Measurements from ENCODE around the gene RASD2.
A peak's percentile ranks its signal among the peaks of the same experiment; 100 is the strongest.
"Not testable (repeated sequence)": the region's sequence is repeated elsewhere in the genome, so short reads cannot be mapped to it uniquely, and the experiment has no call there.

RASD2 gene, protein sequence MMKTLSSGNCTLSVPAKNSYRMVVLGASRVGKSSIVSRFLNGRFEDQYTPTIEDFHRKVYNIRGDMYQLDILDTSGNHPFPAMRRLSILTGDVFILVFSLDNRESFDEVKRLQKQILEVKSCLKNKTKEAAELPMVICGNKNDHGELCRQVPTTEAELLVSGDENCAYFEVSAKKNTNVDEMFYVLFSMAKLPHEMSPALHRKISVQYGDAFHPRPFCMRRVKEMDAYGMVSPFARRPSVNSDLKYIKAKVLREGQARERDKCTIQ

DNA sequence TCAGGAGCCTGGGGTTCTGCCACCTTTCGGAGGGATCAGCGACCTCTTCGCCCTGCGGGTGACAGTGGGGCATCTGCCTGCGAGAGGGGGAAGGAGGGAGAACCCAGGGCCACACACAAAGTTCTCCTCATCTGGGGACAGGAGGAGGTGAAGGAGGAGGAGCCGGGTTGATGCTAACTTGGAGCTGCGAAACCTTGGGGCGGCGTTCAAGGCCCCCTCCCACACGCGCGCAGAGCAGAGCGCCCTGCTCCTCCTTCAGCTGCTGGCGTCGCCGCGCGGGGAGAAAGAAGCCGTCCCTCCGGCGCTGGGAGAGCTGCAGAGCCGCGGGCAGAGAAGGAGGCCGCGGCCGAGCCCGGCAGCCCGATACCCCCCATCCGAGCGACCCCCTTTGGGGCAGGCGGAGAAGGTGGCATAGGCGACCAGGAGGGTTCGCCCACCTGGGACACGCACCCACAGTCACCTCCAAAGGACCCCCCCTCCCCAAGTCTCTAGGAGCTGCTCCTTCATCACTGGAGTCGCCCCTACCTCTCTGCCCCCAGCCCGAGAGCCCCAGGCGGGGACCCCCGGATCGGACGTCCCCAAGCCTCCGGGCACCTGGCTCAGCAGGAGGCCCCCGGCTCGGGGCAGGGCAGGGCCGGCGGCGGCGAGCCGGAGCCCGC lies at the start of gene RASD2:
RASD2 (plus strand) TSS at position 237 of the 659 bp plus-strand sequence. CDS start 5,979 bp downstream, outside the sequence.
- Mint-ChIP-seq H3K9me3 (no peaks in the 10 kb centered on the region), H3K27me3 (peaks cover 61% of the 10 kb centered on the region), H3K27ac (no peak within 1 kb of the TSS), H3K36me3 (no peaks in the 10 kb centered on the region), H3K4me1 (peaks cover 17% of the 10 kb centered on the region), H3K4me3 (peak within 1 kb of the TSS; percentile 69)
- peak; percentile 58 for ATAC-seq

DNA sequence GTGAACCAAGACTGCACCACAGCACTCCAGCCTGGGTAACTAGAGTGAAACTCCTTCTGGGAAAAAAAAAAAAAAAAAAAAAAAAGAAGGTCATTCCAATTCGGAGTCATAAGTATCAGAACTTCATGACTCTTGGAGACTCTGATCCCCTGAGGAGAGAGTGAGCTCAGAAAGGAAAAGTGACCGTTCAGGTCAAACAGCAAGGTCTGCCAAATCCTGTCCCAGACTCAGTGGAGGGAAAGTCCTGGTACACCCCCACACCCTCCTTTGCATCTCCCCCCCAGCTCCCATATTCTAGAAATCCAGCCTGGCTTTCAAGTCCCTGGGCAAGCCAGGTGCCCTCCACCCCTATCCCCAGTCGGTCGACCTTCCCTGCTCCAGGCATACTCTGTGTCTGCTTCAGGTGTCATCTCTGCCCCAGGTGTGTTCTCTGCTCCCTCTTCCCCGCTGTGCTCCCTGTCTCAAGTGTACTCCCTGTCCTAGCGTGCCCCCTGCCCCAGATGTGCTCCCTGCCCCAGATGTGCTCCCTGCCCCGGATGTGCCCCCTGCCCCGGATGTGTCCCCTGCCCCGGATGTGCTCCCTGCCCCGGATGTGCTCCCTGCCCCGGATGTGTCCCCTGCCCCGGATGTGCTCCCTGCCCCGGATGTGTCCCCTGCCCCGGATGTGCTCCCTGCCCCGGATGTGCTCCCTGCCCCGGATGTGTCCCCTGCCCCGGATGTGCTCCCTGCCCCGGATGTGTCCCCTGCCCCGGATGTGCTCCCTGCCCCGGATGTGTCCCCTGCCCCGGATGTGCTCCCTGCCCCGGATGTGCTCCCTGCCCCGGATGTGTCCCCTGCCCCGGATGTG lies 49.3 kb upstream of the RASD2 start:
- ATAC-seq, H3K4me3 Mint-ChIP-seq, H3K4me1 Mint-ChIP-seq, H3K9me3 Mint-ChIP-seq, H3K27ac Mint-ChIP-seq, H3K36me3 Mint-ChIP-seq: not testable (repeated sequence)
- peaks cover 91% of the 10 kb centered on the region for H3K27me3 Mint-ChIP-seq

DNA sequence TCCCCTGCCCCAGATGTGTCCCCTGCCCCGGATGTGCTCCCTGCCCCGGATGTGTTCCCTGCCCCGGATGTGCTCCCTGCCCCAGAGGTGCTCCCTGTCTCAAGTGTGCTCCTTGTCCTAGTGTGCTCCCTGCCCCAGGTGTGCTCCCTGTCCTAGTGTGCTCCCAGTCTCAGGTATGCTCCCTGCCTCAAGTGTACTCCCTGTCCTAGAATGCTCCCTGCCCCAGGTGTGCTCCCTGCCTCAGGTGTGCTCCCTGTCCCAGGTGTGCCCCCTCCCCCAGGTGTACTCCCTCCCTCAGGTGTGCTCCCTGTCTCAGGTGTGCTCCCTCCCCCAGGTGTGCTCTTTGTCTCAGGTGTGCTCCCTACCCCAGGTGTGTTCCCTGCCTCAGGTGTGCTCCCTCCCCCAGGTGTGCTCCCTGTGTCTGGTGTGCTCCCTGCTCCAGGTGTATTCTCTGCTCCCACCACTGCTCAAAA lies 48.7 kb upstream of the RASD2 start:
- ATAC-seq = no peak
- Mint-ChIP-seq H3K27ac (no peak overlapping the region), H3K9me3 (no peaks in the 10 kb centered on the region), H3K27me3 (peaks cover 90% of the 10 kb centered on the region), H3K4me3 (no peak overlapping the region), H3K4me1 (no peaks in the 10 kb centered on the region), H3K36me3 (no peaks in the 10 kb centered on the region)

DNA sequence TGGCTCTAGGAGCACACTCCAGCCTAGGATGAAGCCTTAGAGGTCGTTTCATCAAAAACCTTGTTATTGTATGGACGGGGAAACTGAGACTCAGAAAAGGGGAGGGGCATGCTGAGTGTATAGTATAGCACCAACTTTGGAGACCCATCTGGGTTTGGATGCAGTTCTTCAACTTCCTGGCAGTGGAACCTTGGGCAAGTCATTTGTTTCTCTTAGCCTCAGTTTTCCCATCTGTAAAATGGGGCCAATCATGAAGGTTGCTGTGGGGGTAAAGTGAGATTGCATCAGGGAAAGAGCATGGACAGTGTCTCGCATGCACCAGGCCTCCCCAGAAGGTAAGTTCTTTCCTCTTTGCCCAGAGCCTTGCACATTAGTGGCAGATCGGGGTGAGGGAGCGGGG lies 47.6 kb upstream of the RASD2 start:
- Mint-ChIP-seq H3K36me3 (no peaks in the 10 kb centered on the region), H3K27me3 (peaks cover 88% of the 10 kb centered on the region), H3K27ac (no peak overlapping the region), H3K9me3 (no peaks in the 10 kb centered on the region), H3K4me3 (no peak overlapping the region), H3K4me1 (no peaks in the 10 kb centered on the region)
- no peak for ATAC-seq

DNA sequence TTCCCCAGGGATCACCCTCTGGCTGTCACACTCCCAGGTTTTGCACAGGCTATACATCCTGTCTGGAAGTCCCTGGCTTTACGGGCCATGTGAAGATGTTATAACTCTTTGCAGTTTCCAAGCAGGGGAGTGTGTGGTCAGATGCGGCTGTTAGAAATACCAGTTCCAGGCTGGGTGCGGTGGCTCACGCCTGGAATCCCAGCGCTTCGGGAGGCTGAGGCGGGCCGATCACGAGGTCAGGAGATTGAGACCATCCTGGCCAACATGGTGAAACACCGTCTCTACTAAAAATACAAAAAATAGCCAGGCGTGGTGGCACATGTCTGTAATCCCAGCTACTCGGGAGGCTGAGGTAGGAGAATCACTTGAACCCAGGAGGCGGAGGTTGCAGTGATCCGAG lies 44.9 kb upstream of the RASD2 start:
- not testable (repeated sequence) for H3K9me3 Mint-ChIP-seq, H3K36me3 Mint-ChIP-seq, H3K27ac Mint-ChIP-seq, H3K4me3 Mint-ChIP-seq, ATAC-seq, H3K4me1 Mint-ChIP-seq
- H3K27me3 Mint-ChIP-seq = peaks cover 92% of the 10 kb centered on the region

DNA sequence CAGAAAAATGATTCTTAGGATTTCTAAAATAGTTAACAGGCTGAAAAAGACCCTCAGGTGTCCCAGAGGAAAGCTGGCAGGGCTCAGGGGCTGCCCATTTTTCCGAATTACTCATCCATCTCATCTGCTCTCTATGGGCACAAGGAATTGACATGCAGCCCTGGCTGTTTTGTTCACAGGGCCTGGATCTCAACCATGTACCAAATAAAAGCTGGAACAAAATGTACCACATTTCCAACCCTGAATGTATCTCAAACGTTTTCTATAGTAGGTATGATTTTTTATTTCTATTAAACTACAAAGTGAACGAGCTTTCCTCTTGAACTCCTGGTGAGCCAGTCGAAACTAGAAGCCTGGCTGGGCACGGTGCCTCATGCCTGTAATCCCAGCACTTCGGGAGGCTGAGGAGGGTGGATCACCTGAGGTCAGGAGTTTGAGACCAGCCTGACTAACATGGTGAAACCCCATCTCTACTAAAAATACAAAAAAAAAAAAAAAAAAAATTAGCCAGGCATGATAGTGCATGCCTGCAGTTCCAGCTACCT lies 43.8 kb upstream of the RASD2 start:
- Mint-ChIP-seq H3K27ac (no peak overlapping the region), H3K9me3 (no peaks in the 10 kb centered on the region), H3K27me3 (peaks cover 82% of the 10 kb centered on the region), H3K36me3 (no peaks in the 10 kb centered on the region), H3K4me1 (no peaks in the 10 kb centered on the region), H3K4me3 (no peak overlapping the region)
- ATAC-seq = no peak

DNA sequence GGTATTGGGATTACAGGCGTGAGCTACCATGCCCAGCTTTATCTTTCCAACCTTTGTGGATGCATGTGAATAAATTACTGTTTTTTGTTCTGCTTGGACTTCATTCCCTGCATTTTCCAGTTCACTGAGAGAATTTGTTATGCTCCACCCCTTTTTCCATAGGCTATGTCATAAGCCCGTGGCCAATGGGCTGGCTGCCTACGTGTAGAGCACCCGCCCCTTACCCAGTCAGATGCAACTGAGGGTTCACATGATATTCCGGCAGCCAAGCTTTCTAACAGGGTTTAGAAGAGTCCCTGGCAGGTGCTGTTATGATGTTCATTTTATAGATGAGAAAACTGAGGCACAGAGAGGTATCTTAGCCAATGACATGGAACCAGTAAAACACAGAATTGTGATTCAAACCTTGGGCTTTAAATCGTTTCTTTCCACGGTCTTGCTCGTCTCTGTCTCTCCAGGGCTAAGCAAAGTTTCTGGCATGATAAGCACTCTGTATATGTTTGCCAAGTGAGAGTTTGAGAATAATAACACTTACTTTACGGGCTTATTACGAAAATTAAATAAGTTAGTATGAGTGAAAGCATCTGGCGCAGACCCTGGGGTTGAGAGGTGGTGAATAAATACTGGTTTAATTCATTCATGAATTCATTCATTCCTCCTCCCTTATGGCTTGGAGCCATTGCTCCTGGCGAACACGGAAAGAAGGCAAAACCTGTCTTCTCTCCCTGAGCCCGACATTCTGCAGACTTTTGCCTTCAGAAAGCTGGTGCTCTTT lies 42.4 kb upstream of the RASD2 start:
- no peak for ATAC-seq
- Mint-ChIP-seq H3K27ac (no peak overlapping the region), H3K36me3 (no peaks in the 10 kb centered on the region), H3K9me3 (no peaks in the 10 kb centered on the region), H3K27me3 (peaks cover 68% of the 10 kb centered on the region), H3K4me3 (no peak overlapping the region), H3K4me1 (no peaks in the 10 kb centered on the region)

DNA sequence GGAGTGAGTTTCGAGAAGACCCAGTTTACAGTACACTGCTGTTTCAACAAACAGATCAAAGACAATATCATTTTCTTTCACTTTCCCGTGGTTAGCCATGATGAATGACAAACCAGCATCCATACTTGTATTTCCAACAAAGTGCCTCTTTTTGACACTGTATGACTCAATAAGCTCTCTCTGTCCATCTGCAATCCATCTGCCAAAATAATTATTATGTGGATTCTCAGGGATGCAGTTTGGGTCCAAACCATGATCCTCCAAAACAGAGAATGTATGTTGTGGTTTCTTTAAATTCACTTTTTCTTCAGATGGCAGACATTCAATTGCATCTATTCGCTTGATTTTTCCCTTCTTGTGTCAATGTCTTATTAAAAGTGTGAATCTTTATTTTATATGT lies 37.8 kb upstream of the RASD2 start:
- H3K27me3 Mint-ChIP-seq = peaks cover 29% of the 10 kb centered on the region
- no peaks in the 10 kb centered on the region for H3K36me3 Mint-ChIP-seq
- H3K4me1 Mint-ChIP-seq = no peaks in the 10 kb centered on the region
- H3K27ac Mint-ChIP-seq = no peak overlapping the region
- no peak overlapping the region for H3K4me3 Mint-ChIP-seq
- no peaks in the 10 kb centered on the region for H3K9me3 Mint-ChIP-seq
- no peak for ATAC-seq

DNA sequence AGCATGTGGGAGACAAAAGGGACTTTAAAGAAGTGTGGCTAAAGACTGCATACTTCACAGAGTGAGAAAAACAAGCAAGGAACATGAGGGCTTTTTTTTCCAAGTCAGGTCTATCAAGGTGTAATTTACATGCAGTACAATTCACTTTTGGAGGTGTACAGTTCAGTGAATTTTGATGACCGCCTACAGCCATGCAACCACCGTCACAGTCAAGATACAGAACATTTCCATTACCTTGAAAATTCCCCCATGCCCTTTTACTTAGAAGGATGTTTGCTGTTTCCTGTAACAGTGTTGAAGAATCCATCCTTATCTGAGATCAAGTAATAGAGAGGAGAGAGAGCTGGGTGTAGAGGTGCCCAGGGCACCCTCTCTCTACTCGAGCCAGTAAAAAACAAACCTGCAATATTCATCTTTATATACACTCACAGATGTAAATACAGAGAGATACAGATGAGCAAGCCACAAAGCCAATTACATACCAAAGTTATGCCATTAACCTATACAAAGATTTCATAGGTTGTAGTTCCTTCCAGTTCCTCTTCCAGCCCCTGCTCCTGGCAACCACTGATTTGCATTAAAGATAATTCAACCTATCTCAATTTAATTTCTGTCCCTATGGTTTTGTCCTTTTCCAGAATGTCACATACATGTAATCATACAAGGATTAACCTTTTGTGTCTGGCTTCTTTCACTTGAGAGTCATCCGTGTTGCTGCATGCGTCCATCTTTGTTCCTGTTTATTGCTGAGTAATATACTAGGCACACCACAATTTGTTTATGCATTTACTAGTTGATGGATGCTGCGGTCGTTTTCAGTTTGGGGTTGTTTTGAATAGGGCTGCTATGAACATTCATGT lies 35.0 kb upstream of the RASD2 start:
- Mint-ChIP-seq H3K36me3 (no peaks in the 10 kb centered on the region), H3K9me3 (peaks cover 3% of the 10 kb centered on the region), H3K4me3 (no peak overlapping the region), H3K27ac (no peak overlapping the region), H3K4me1 (no peaks in the 10 kb centered on the region), H3K27me3 (peaks cover 26% of the 10 kb centered on the region)
- peak; percentile 68 for ATAC-seq

DNA sequence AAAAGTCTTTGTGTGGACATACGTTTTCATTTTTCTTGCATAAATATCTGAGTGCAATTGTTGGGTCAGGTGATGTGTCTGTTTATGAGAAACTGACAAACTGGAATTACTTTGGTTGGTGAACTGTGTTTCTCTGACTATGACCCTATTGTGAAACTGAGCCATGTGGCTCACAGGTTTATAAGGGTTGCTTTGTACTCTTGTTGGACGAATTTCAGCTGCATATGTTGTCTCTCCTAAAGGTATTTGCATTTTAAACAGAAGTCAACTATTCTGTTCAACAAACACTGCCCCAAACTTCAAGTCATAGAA lies 34.4 kb upstream of the RASD2 start:
- no peak overlapping the region for H3K27ac Mint-ChIP-seq

DNA sequence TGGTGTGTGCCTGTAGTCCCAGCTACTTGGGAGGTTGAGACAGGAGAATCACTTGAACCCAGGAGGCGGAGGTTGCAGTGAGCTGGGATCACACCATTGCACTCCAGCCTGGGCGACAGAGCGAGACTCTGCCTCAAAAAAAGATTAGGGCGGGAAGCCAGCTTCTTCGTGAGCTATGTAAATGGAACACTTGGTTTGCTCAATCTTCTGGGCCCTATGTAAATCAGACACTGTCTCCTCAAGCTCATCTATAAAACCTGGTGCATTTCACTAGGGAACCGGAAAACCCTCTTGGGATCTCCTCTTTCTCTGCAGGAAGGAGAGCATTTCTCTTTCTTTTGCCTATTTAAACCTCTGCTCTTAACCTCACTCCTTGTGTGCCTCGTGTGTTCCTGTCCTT lies 32.8 kb upstream of the RASD2 start:
- H3K9me3 Mint-ChIP-seq, H3K27ac Mint-ChIP-seq, ATAC-seq: not testable (repeated sequence)

More for the DNA sequence above, 34.4 kb upstream of the RASD2 start:
- H3K4me3 Mint-ChIP-seq = no peak overlapping the region
- H3K9me3 Mint-ChIP-seq = peaks cover 3% of the 10 kb centered on the region
- peaks cover 26% of the 10 kb centered on the region for H3K27me3 Mint-ChIP-seq
- H3K4me1 Mint-ChIP-seq = no peaks in the 10 kb centered on the region
- no peak for ATAC-seq
- no peaks in the 10 kb centered on the region for H3K36me3 Mint-ChIP-seq

DNA sequence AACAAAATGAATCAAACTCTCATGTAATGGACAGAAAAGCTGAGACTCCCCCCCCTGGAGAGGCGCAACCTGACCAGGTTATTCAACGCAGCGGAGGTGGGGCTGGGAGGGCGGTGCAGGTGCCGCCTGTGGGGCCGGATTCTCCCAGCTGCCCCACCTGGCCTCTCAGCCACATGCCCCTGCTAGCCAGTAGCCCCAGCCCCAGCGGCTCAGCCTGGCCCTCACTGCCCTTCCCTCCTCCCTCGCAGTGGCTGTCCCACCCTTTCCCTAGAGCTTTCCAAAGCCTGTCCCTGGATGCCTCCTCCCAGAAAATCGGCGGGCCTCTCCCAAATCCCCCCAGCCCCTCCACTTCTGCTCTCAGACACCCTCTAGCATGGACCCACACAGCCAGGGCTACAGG lies 31.2 kb upstream of the RASD2 start:
- H3K27ac Mint-ChIP-seq = no peak overlapping the region
- H3K9me3 Mint-ChIP-seq = peaks cover 3% of the 10 kb centered on the region
- peaks cover 37% of the 10 kb centered on the region for H3K27me3 Mint-ChIP-seq
- H3K4me3 Mint-ChIP-seq = no peak overlapping the region
- ATAC-seq = no peak
- no peaks in the 10 kb centered on the region for H3K36me3 Mint-ChIP-seq
- H3K4me1 Mint-ChIP-seq = no peaks in the 10 kb centered on the region

More for the DNA sequence above, 32.8 kb upstream of the RASD2 start:
- H3K27me3 Mint-ChIP-seq = peaks cover 26% of the 10 kb centered on the region
- not testable (repeated sequence) for H3K4me1 Mint-ChIP-seq, H3K36me3 Mint-ChIP-seq, H3K4me3 Mint-ChIP-seq

DNA sequence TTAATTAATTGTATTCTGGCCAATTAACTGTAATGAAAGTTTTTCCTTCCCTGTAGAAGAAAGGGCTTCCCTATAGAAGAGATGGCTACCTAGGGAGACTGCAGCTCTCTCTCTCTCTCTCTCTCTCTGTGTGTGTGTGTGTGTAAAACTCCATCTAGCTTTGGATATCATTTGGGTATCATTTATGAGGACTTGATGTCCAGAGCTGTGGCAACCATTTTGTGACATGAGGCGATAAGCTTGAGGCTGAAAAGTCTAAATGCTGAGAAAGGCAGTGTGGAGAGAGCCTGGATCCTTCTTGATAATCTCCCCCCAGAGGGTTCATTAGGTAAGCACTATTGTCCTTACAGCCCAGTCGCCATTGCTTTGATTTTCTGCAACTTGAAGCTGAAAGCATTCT lies 30.7 kb upstream of the RASD2 start:
- H3K4me3 Mint-ChIP-seq = no peak overlapping the region
- no peaks in the 10 kb centered on the region for H3K36me3 Mint-ChIP-seq
- peaks cover 3% of the 10 kb centered on the region for H3K9me3 Mint-ChIP-seq
- no peak overlapping the region for H3K27ac Mint-ChIP-seq
- no peaks in the 10 kb centered on the region for H3K4me1 Mint-ChIP-seq
- ATAC-seq = no peak
- H3K27me3 Mint-ChIP-seq = peaks cover 37% of the 10 kb centered on the region

DNA sequence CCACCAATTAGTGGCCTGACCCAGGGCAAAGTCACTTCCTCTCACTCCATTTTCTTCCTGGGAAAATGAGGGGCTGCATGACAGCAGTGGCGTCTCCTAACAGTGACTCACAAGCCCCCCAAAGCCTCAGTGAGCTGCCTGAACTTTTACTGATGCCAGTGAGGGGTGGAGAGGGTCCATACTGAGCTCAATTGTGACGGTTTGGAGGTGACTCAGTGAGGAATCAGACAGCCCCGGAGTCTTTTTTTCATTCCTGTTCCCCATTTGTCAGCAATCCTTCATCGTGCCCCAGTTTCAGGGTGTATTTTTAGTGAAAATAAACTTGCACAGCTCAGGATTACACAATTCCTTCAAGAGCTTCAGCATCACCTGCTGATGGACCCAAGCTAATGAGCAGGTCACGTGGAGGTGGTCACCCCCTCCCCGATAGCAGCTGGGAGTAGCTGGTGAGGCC lies 30.1 kb upstream of the RASD2 start:
- Mint-ChIP-seq H3K27me3 (peaks cover 40% of the 10 kb centered on the region), H3K9me3 (peaks cover 3% of the 10 kb centered on the region), H3K4me1 (no peaks in the 10 kb centered on the region), H3K36me3 (no peaks in the 10 kb centered on the region), H3K27ac (no peak overlapping the region), H3K4me3 (no peak overlapping the region)
- ATAC-seq = no peak
